Fibroblast of villous mesenchyme (primary cell): ENCODE data around the gene UBE2C. TPM values are rescaled to one million over a fixed set of nuclear protein-coding genes. Genes with fewer than 3 reads are reported as not detected.
"Not testable (repeated sequence)": the region's sequence is repeated elsewhere in the genome, so short reads cannot be mapped to it uniquely, and the experiment has no call there.

Experiments used
- DNase-seq: peaks from one replicate; pipeline ENCODE4 v3.0.0-alpha.2; 2010; ENCODE audit warnings: low read depth
- H3K4me3 ChIP-seq: 2 replicates; pipeline ENCODE4 v1.5.1; 2011; ENCODE audit warnings: low read depth, mild to moderate bottlenecking, low read length
- total RNA-seq: library from RNA; depleted of rRNA; stranded (reverse); fragments of >200 nt; gene quantifications from 2 replicates; pipeline ENCODE4 v1.2.3, GENCODE V29; 2012
- TF ChIP-seq, protein P1 (sequence below): IDR thresholded peaks from 2 replicates; pipeline ENCODE4 v1.5.1; 2012; ENCODE audit warnings: low read depth, mild to moderate bottlenecking, low read length; ENCODE audit not compliant: insufficient read depth

Gene UBE2C
- total RNA-seq, 1 donor: 26.3 TPM

DNA sequence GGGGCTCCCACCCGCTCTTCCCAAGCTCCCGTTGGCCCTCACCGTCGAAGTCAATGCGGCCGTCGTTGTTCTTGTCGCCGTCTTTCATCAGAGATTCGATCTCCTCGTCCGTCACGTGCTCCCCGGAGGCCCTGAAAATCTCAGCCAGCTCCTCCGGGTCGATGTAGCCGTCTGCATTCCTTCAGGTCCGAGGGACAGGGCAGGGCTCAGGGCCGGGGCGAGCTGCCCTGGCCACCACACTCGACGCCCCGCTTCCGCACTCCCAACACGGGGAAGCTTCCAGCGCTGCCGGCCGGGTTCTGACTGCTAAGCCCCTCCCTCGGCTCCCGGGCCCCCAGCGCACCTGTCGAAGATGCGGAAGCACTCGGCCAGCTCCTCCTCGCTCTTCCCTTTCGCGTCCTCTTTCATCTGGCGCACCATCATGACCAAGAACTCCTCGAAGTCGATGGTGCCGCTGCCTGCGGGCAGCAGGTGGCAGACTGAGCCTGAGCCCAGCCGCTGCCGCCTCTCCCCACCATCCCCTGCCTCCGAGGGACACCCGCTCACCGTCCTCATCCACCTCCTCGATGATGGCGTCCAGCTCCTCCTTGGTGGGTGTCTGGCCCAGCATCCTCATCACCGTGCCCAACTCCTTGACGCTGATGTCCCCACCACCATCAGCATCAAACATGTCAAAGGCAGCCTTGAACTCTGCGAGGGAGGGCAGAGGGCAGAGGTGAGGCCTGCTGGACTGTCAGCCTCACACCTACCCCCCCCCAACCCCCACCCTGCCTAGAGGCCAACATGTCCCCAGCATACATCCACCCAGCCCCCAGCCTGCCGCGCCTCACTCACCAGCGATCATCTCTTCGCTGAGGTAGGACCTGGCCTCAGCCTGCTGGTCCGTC is 11.7 kb downstream of the UBE2C start:
- no peak for DNase-seq
- no peak overlapping the region for H3K4me3 ChIP-seq
- TF ChIP-seq, protein P1, sequence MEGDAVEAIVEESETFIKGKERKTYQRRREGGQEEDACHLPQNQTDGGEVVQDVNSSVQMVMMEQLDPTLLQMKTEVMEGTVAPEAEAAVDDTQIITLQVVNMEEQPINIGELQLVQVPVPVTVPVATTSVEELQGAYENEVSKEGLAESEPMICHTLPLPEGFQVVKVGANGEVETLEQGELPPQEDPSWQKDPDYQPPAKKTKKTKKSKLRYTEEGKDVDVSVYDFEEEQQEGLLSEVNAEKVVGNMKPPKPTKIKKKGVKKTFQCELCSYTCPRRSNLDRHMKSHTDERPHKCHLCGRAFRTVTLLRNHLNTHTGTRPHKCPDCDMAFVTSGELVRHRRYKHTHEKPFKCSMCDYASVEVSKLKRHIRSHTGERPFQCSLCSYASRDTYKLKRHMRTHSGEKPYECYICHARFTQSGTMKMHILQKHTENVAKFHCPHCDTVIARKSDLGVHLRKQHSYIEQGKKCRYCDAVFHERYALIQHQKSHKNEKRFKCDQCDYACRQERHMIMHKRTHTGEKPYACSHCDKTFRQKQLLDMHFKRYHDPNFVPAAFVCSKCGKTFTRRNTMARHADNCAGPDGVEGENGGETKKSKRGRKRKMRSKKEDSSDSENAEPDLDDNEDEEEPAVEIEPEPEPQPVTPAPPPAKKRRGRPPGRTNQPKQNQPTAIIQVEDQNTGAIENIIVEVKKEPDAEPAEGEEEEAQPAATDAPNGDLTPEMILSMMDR: peak; percentile 50

DNA sequence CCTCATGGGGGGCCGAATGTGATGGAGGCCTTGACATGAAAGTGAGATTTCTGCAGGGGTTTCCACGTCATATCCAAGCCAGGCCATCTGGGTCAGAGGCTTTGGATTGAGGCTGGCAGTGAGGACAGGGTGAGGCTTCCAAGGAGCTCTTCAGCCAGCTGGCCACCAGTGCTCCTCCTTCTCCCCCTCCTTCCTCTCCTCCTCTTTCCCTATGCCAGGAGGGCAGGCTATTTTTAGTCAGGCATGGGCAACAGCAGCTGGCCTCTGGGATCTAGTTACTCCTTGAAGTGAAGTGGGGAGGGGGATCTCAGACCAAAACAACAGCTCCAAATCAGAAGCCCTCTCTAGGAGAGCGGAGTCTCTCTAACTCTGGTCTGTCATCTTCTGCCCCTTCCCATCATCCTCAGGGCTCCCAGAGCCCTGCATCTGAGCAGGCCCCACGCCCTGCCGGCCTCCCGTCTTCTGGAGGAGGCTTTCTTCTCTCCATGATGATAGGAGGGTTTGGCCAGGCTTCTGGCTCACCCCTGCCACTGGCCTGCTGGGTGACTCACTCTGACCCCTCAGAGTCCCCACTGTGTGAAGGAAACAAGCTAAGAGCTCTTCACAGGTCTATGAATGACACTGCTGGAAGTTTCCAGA is 14.1 kb downstream of the UBE2C start:
- peak; percentile 38 for DNase-seq

DNA sequence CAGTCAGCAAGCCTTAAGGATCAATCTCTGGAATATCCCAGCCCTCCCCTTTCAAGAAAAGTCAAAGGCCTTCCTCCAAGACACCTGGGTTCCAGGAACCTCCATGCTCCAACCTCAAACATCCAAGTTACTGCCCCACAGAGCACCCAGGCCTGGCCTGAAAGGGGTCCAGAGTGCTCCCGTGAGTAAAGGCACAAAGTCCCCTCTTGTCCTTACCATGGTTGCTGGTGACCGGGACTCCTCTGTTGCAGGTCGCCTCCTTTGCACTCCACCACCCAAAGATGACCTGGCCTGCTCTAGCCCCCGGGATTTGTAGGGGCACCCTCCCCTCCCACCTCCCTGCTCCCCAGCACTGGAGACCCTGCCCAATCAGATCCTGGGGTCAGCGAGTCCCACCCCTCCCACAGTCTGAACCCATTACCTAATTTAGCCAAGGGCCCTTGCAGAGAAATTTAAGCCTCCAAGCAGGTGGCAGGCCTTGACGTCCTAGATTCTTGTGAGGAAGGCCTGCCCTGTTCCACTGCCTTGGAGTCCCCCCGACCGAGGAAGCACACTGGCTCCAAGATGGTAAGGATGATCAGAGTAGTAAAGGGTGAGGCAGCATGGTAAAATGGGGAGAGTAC is 14.7 kb downstream of the UBE2C start, which contains the start of gene TNNC2:
Gene TNNC2, minus strand, starts transcription at position 283 of the 623 bp plus-strand sequence. Its CDS starts 64 bp downstream, at position 219.
- DNase-seq: no peak
- H3K4me3 ChIP-seq: no peak within 1 kb of the TSS
- TF ChIP-seq, protein P1: no peak

More for the DNA sequence above, 14.1 kb downstream of the UBE2C start:
- H3K4me3 ChIP-seq: no peak overlapping the region
- TF ChIP-seq, protein P1: no peak

DNA sequence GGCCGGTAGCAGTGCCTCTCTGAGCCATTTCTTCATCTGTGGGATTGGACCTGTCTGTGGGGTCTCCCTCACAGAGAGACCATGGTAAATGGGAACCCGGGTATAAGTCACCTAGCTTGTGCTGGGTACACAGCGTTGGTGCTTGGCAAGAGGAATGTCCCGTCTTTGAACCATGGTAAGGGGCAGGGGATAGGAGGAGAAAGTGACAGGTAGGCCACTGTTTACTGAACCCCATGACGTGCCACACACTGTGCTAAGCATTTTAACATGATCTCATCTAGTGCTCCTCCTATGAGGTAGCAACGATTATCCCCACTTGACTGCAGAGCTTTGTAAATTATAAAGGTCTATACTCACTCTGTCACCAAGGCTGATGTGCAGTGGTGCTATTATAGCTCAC is 15.3 kb downstream of the UBE2C start:
- TF ChIP-seq, protein P1: no peak
- H3K4me3 ChIP-seq: no peak overlapping the region
- DNase-seq: no peak

DNA sequence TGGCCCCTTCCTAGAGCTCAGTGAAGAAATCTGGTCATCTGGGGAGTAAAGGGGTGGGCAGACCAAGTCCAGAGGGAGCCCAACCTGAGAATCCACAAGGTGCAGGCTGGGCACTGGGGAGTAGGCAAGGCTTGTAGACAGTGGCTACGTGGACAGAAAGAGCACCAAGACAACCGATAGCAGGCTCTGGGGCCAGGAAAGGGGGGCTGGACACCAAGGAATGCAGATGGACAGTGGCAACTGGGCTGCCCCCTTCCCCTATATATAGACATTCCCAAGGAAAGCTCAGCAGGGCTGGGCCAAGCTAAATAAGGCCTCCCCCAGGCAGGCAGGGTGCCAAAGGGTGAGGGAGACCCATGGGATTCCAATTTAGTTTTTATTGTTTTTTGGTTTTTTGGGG is 16.1 kb downstream of the UBE2C start:
- TF ChIP-seq, protein P1: no peak
- no peak overlapping the region for H3K4me3 ChIP-seq
- no peak for DNase-seq

DNA sequence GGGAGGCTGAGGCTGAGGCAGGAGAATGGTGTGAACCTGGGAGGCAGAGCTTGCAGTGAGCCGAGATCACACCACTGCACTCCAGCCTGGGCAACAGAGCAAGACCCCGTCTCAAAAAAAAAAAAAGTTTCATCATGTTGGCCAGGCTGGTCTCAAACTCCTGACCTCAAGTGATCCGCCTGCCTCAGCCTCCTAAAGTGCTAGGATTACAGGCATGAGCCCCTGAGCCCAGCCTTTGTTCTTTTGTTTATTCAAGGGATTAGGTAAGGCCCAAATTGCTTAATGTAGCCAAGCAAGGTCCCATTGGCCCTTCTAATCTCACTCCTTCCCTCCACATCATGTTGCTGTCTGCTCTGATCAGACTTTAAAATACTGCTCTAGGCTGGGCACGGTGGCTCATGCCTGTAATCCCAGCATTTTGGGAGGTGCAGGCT is 17.2 kb downstream of the UBE2C start:
- H3K4me3 ChIP-seq, DNase-seq: not testable (repeated sequence)

DNA sequence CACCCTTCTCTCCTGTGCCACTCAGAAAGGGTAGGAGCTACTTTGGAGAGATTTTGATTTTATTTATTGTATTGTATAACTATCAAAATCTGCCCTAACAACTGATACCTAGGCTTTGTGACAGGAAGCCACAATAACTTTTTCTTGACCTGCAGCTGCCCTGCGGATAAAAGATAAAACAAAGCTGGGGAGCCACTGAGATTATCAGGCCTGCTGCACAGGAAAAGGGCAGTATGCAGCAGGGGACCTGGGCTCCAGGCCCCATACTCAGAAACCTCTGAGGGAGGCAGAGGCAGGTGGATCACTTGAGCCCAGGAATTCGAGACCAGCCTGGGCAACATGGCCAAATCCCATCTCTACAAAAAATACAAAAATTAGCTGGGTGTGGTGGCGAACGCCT is 20.2 kb downstream of the UBE2C start:
- TF ChIP-seq, protein P1: no peak
- no peak overlapping the region for H3K4me3 ChIP-seq
- DNase-seq: no peak
